ENCODE results near the gene MAMDC4. TPM values are rescaled to one million over a fixed set of nuclear protein-coding genes. Genes with fewer than 3 reads are reported as not detected.
A peak's percentile ranks its signal among the peaks of the same experiment; 100 is the strongest.

The MAMDC4 gene
- total and polyA plus RNA-seq, 2 of the 13 experiments (the other 11 are each of a cell fraction or from before 2014, with no cell fraction given), result 6.0 to 6.8 TPM

DNA sequence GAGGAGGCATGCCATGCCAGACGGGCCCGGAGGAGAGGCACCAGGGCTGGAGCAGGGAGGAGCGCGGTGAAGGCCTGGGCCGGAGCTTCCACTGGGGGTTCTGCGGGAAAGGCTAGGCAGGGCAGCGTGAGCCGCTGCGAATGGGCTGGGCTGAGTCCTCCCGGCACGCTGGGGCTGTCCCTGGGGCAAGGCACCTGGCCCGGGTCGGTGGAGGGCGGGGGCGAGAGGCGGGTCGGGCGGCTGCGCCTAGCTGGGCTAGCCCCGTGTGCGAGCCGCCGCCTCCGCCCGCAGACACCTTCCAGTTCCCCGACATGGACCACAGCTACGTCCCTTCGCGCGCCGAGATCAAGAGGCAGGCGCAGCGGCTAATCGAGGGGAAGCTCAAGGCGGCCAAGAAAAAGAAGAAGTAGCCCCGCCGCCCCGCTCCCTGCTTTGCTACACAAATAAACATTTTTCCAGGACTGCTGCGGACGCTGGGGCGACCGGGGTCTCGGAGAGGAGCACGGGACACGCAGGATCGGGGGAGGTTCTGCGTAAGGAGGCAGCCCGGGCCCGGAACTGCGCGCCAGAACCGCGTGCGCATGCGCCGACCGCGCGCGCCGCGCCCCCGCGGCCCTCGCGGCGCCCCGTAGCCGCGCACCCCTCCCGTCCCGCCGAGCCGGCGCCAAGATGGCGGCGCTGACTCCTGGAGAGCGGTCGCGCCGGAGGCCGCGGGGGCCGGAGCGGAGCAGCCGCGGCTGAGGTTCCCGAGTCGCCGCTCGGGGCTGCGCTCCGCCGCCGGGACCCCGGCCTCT is 44.7 kb upstream of the MAMDC4 start, which contains the start of gene RABL6:
Gene RABL6 (plus strand): TSS at position 668 of the 794 bp plus-strand sequence. CDS start 249 bp downstream, outside the sequence.
- H3K79me2 ChIP-seq (ENCODE audit: insufficient read depth, low read length), result peaks cover 59% of the 10 kb centered on the region
- peak within 1 kb of the TSS; percentile 88 to 96 (median 92) for H3K4me3 ChIP-seq (replicated peaks in 1 of 3; ENCODE audit: insufficient read depth in 1 of 3, low read depth in 2 of 3, low read length in 3 of 3)
- DNase-seq (ENCODE audit: low spot score) (peak; percentile 40), ATAC-seq (peak; percentile 58), FAIRE-seq (no peak)
- ChIA-PET POLR2A (interaction anchor here (1.0 to 5.0 kb wide), 8 partner anchors 7 to 248 kb away, joined by 3 to 35 read pairs (median 6); partner anchors contain the start of genes CCDC183, TMEM141 and TRAF2), CTCF (ENCODE audit: low intra/inter-chr PET ratio, low total read pairs) (interaction anchor here (1.0 kb wide), 1 partner anchor 15 kb away, joined by 4 read pairs; no protein-coding TSS in a partner anchor)
- no peak within 1 kb of the TSS for H2AFZ ChIP-seq (ENCODE audit: low read length)
- peaks cover 68% of the 10 kb centered on the region for H3K4me1 ChIP-seq (ENCODE audit: insufficient read depth, low read length)
- no peaks in the 10 kb centered on the region for H3K9me3 ChIP-seq (ENCODE audit: low read length)
- 0% methylated on average over 2 of the region's 96 CpGs for WGBS (ENCODE audit: low lambda C conversion rate)
- H4K20me1 ChIP-seq (ENCODE audit: insufficient read depth, low read length), result no peaks in the 10 kb centered on the region; the same call in 1 of the 2 replicates
- peaks cover 2 to 7% of the 10 kb centered on the region in 2 experiments; a peak in 2 of 5 replicates for H3K36me3 ChIP-seq (replicated peaks in 1 of 2; ENCODE audit: control insufficient read depth in 1 of 2, insufficient read depth in 2 of 2, low read length in 2 of 2)
- H3K27ac ChIP-seq (ENCODE audit: extremely low read length, insufficient read depth, low read length), result peak within 1 kb of the TSS; percentile 76
- in situ Hi-C loops (cut with HindIII; ENCODE audit: extremely low pct_ligation_motif_present, low pct_unique_long_range_greater_than_20kb), result no loop called here
- H3K9ac ChIP-seq (ENCODE audit: insufficient read depth, low read depth, low read length), result peak within 1 kb of the TSS; percentile 86
- H3K4me2 ChIP-seq (ENCODE audit: low read depth, low read length), result peak within 1 kb of the TSS; percentile 88
- BruUV-seq (replicated peaks), result TSS peak; percentile 63
- no peaks in the 10 kb centered on the region for H3K27me3 ChIP-seq (ENCODE audit: control insufficient read depth in 1 of 2, insufficient read depth in 2 of 2, low read length in 2 of 2)
- intact Hi-C loops (cut with micrococcal nuclease; ENCODE audit: unreplicated experiment), result no loop called here
- TF ChIP-seq ZNF484 (CRISPR knock-in tag; IDR thresholded peaks at IDR 0.05; ENCODE audit: borderline replicate concordance, low read depth) (no peak), NCOA2 (CRISPR knock-in tag; IDR thresholded peaks at IDR 0.05) (no peak), ZNF747 (CRISPR knock-in tag; IDR thresholded peaks at IDR 0.05; ENCODE audit: borderline replicate concordance) (peak; percentile 83), PATZ1 (CRISPR knock-in tag; IDR thresholded peaks at IDR 0.05) (no peak), ZNF225 (CRISPR knock-in tag; IDR thresholded peaks at IDR 0.05) (no peak), U2AF1 (optimal IDR thresholded peaks at IDR 0.05; ENCODE audit: low read depth, low read length) (peak; percentile 73), ELF1 (CRISPR knock-in tag; IDR thresholded peaks at IDR 0.05) (no peak), KDM3A (CRISPR knock-in tag; IDR thresholded peaks at IDR 0.05; ENCODE audit: low read depth) (0 out of 2 replicates have a peak, but pooled peaks have one; percentile 15), NFYC (CRISPR knock-in tag; IDR thresholded peaks at IDR 0.05) (no peak), KDM2A (CRISPR knock-in tag; IDR thresholded peaks at IDR 0.05; ENCODE audit: borderline replicate concordance, low read depth) (peak; percentile 75), MTF1 (CRISPR knock-in tag; IDR thresholded peaks at IDR 0.05) (no peak)
- TF ChIP-seq, protein P1, sequence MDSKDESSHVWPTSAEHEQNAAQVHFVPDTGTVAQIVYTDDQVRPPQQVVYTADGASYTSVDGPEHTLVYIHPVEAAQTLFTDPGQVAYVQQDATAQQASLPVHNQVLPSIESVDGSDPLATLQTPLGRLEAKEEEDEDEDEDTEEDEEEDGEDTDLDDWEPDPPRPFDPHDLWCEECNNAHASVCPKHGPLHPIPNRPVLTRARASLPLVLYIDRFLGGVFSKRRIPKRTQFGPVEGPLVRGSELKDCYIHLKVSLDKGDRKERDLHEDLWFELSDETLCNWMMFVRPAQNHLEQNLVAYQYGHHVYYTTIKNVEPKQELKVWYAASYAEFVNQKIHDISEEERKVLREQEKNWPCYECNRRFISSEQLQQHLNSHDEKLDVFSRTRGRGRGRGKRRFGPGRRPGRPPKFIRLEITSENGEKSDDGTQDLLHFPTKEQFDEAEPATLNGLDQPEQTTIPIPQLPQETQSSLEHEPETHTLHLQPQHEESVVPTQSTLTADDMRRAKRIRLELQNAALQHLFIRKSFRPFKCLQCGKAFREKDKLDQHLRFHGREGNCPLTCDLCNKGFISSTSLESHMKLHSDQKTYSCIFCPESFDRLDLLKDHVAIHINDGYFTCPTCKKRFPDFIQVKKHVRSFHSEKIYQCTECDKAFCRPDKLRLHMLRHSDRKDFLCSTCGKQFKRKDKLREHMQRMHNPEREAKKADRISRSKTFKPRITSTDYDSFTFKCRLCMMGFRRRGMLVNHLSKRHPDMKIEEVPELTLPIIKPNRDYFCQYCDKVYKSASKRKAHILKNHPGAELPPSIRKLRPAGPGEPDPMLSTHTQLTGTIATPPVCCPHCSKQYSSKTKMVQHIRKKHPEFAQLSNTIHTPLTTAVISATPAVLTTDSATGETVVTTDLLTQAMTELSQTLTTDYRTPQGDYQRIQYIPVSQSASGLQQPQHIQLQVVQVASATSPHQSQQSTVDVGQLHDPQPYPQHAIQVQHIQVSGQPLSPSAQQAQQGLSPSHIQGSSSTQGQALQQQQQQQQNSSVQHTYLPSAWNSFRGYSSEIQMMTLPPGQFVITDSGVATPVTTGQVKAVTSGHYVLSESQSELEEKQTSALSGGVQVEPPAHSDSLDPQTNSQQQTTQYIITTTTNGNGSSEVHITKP (CRISPR knock-in tag; IDR thresholded peaks at IDR 0.05; ENCODE audit: low read depth), result no peak
- TF ChIP-seq, protein P2, sequence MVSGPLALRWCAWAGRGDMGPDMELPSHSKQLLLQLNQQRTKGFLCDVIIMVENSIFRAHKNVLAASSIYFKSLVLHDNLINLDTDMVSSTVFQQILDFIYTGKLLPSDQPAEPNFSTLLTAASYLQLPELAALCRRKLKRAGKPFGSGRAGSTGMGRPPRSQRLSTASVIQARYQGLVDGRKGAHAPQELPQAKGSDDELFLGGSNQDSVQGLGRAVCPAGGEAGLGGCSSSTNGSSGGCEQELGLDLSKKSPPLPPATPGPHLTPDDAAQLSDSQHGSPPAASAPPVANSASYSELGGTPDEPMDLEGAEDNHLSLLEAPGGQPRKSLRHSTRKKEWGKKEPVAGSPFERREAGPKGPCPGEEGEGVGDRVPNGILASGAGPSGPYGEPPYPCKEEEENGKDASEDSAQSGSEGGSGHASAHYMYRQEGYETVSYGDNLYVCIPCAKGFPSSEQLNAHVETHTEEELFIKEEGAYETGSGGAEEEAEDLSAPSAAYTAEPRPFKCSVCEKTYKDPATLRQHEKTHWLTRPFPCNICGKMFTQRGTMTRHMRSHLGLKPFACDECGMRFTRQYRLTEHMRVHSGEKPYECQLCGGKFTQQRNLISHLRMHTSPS (CRISPR knock-in tag; IDR thresholded peaks at IDR 0.05; ENCODE audit: low read depth), result no peak
- TF ChIP-seq, protein P3, sequence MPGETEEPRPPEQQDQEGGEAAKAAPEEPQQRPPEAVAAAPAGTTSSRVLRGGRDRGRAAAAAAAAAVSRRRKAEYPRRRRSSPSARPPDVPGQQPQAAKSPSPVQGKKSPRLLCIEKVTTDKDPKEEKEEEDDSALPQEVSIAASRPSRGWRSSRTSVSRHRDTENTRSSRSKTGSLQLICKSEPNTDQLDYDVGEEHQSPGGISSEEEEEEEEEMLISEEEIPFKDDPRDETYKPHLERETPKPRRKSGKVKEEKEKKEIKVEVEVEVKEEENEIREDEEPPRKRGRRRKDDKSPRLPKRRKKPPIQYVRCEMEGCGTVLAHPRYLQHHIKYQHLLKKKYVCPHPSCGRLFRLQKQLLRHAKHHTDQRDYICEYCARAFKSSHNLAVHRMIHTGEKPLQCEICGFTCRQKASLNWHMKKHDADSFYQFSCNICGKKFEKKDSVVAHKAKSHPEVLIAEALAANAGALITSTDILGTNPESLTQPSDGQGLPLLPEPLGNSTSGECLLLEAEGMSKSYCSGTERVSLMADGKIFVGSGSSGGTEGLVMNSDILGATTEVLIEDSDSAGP (CRISPR knock-in tag; IDR thresholded peaks at IDR 0.05; ENCODE audit: borderline replicate concordance), result peak; percentile 70; the same call in 1 of the 2 replicates
